Testis (tissue), 3 donors: ENCODE measurements around the gene HOXB8. TPM values are rescaled to one million over a fixed set of nuclear protein-coding genes. Genes with fewer than 3 reads are reported as not detected.

Source experiments
- DNase-seq: peaks from one replicate; pipeline ENCODE4 v3.0.0-alpha.2; 2019
- H3K27ac ChIP-seq, 2 donors: fragments of 200-600 bp; sonication (generic); one replicate each; pipeline ENCODE4 v1.5.1; 2019
- H3K27me3 ChIP-seq: fragments of 200-600 bp; sonication (generic); one replicate; pipeline ENCODE4 v1.5.1; 2019
- H3K36me3 ChIP-seq: fragments of 200-600 bp; sonication (generic); one replicate; pipeline ENCODE4 v1.5.1; 2017; ENCODE audit warnings: low read depth; ENCODE audit errors: missing control alignments
- H3K4me1 ChIP-seq: fragments of 200-600 bp; sonication (generic); one replicate; pipeline ENCODE4 v1.5.1; 2019
- H3K4me3 ChIP-seq, 2 donors: fragments of 200-600 bp; sonication (generic); one replicate each; pipeline ENCODE4 v1.5.1; 2017 to 2019
- H3K9me3 ChIP-seq: fragments of 200-600 bp; sonication (generic); one replicate; pipeline ENCODE4 v1.5.1; 2017
- CTCF ChIP-seq, 3 experiments: fragments of 450-650 bp in 2 of 3; fragments of 200-600 bp in 1 of 3; sonication (generic) in 1 of 3; IDR thresholded peaks; one replicate each; pipeline ENCODE4 v1.5.1; 2016 to 2019; ENCODE audit warnings: antibody characterized with exemption in 3 of 3, mild to moderate bottlenecking in 2 of 3, moderate library complexity in 1 of 3
- POLR2A ChIP-seq: fragments of 450-650 bp; IDR thresholded peaks from one replicate; pipeline ENCODE4 v1.6.1; 2017; ENCODE audit warnings: antibody characterized with exemption, mild to moderate bottlenecking, moderate library complexity
- WGBS, 2 donors: methylation state at CpG; one replicate each; pipeline ENCODE4 v1.1.5; 2018; 5-methylcytosine and 5-hydroxymethylcytosine counted together
- intact Hi-C: fragments of 100-400 bp; cut with DNase I; formaldehyde crosslinking; loops from one replicate; pipeline ENCODE4 v1.15.1; 2023; ENCODE audit warnings: low total_unique reads
- polyA plus RNA-seq: library from polyadenylated mRNA; stranded (reverse); fragments of 350-450 nt; fragmentation: Illumina TruSeq; extraction: RNeasy Lipid Tissue Mini Kit (QIAGEN cat#74804); gene quantifications from one replicate; pipeline ENCODE4 v1.2.3, GENCODE V29; 2014; ENCODE audit warnings: low read depth, low replicate concordance; ENCODE audit not compliant: insufficient read depth
- total RNA-seq, 2 donors: library from RNA; depleted of rRNA; stranded (reverse); fragments of >200 nt; gene quantifications; one replicate each; pipeline ENCODE4 v1.2.3, GENCODE V29; 2016

Gene HOXB8
- total and polyA plus RNA-seq, 3 donors from 2014 or later = 1.2 to 2.7 (median 2.0) TPM

GRCh38 chr17:48593126-48593829 lies 21.8 kb downstream of the HOXB8 start, which contains the start of gene HOXB5:
Gene HOXB5, minus strand, starts transcription at chr17:48593779. Its CDS starts 97 bp downstream, at chr17:48593682.
- no peaks in the 10 kb centered on the region for H3K9me3 ChIP-seq
- peak within 1 kb of the TSS; percentile 18 to 30 for H3K4me3 ChIP-seq
- TF ChIP-seq CTCF (IDR thresholded peaks at IDR 0.05) (no peak), POLR2A (no peak)
- no peak within 1 kb of the TSS for H3K27ac ChIP-seq
- no peaks in the 10 kb centered on the region for H3K27me3 ChIP-seq
- no peak for DNase-seq
- no peaks in the 10 kb centered on the region for H3K4me1 ChIP-seq
- intact Hi-C loops = loop anchor here (10.0 kb wide), 1 partner anchor 98 kb away; no protein-coding TSS in a partner anchor
- WGBS, 2 donors = 1% methylated on average over 24 to 44 of the region's 50 CpGs
- no peaks in the 10 kb centered on the region for H3K36me3 ChIP-seq

GRCh38 chr17:48592577-48592976 lies 22.5 kb downstream of the HOXB8 start:
- intact Hi-C loops = loop anchor here (10.0 kb wide), 1 partner anchor 98 kb away; no protein-coding TSS in a partner anchor
- Histone ChIP-seq H3K4me1 (no peaks in the 10 kb centered on the region), H3K4me3 (peak overlapping the region in 1 of 2 donors; percentile 30), H3K36me3 (no peaks in the 10 kb centered on the region), H3K9me3 (no peaks in the 10 kb centered on the region), H3K27ac (no peak overlapping the region), H3K27me3 (no peaks in the 10 kb centered on the region)
- no peak for TF ChIP-seq POLR2A
- no peak for TF ChIP-seq CTCF (IDR thresholded peaks at IDR 0.05)
- no peak for DNase-seq
- WGBS, 2 donors = 2 to 9% methylated on average over 14 of the region's 14 CpGs

GRCh38 chr17:48592057-48592514 lies 23.0 kb downstream of the HOXB8 start:
- H3K9me3 ChIP-seq = no peaks in the 10 kb centered on the region
- no peak overlapping the region for H3K4me3 ChIP-seq
- DNase-seq = no peak
- H3K27me3 ChIP-seq = no peaks in the 10 kb centered on the region
- TF ChIP-seq CTCF (IDR thresholded peaks at IDR 0.05) = no peak
- TF ChIP-seq POLR2A = no peak
- no peaks in the 10 kb centered on the region for H3K4me1 ChIP-seq
- intact Hi-C loops = loop anchor here (10.0 kb wide), 1 partner anchor 97 kb away; no protein-coding TSS in a partner anchor
- H3K27ac ChIP-seq = no peak overlapping the region
- WGBS, 2 donors = 14 to 23% methylated on average over 18 to 33 of the region's 33 CpGs
- no peaks in the 10 kb centered on the region for H3K36me3 ChIP-seq

GRCh38 chr17:48591255-48592056 lies 23.6 kb downstream of the HOXB8 start:
- no peak overlapping the region for H3K4me3 ChIP-seq
- no peaks in the 10 kb centered on the region for H3K4me1 ChIP-seq
- intact Hi-C loops = loop anchor here (10.0 kb wide), 1 partner anchor 97 kb away; no protein-coding TSS in a partner anchor
- H3K27me3 ChIP-seq = no peaks in the 10 kb centered on the region
- no peak for TF ChIP-seq POLR2A
- no peak for TF ChIP-seq CTCF (IDR thresholded peaks at IDR 0.05)
- WGBS, 2 donors = 69 to 77% methylated on average over 10 of the region's 10 CpGs
- DNase-seq = no peak
- H3K36me3 ChIP-seq = no peaks in the 10 kb centered on the region
- H3K27ac ChIP-seq = no peak overlapping the region
- H3K9me3 ChIP-seq = no peaks in the 10 kb centered on the region
